Sigmoid colon (tissue), 4 donors: ENCODE data around the gene GGA3.

ENCODE experiments used
- EP300 ChIP-seq, 4 donors: sonication (generic); formaldehyde crosslinking; IDR thresholded peaks; one replicate each; pipeline ENCODE4 v1.6.1; 2017; ENCODE audit warnings: antibody characterized with exemption in 4 of 4
- POLR2A ChIP-seq, 2 donors: fragments of 450-650 bp; IDR thresholded peaks; one replicate each; pipeline ENCODE4 v1.6.1; 2016; ENCODE audit warnings: antibody characterized with exemption in 2 of 2, mild to moderate bottlenecking in 2 of 2, moderate library complexity in 2 of 2
- TF ChIP-seq, protein P1 (sequence below), 4 experiments: fragments of 450-650 bp in 3 of 4; fragments of 200-600 bp in 1 of 4; IDR thresholded peaks; one replicate each; pipeline ENCODE4 v1.5.1; 2016 to 2019; ENCODE audit warnings: antibody characterized with exemption in 4 of 4, mild to moderate bottlenecking in 3 of 4, moderate library complexity in 2 of 4

DNA sequence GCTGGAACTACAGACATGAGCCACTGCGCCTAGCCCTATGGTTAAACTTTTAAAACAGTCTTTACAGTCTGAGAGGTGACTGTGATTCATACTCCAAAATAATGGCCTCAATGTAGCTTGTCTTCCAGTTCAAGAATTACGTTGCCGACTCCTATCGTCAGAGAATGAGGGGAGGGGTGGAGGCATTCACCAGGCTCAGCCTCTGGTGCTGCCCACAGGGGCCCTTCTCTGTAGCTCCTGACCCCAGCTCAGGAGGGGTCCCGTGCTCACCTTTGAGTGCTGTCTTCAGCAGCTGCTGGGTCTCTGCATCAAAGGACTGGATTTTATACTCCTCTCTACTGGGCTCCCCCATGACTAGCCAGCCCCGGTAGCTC, 8.4 kb upstream of the GGA3 start:
- TF ChIP-seq, protein P1, sequence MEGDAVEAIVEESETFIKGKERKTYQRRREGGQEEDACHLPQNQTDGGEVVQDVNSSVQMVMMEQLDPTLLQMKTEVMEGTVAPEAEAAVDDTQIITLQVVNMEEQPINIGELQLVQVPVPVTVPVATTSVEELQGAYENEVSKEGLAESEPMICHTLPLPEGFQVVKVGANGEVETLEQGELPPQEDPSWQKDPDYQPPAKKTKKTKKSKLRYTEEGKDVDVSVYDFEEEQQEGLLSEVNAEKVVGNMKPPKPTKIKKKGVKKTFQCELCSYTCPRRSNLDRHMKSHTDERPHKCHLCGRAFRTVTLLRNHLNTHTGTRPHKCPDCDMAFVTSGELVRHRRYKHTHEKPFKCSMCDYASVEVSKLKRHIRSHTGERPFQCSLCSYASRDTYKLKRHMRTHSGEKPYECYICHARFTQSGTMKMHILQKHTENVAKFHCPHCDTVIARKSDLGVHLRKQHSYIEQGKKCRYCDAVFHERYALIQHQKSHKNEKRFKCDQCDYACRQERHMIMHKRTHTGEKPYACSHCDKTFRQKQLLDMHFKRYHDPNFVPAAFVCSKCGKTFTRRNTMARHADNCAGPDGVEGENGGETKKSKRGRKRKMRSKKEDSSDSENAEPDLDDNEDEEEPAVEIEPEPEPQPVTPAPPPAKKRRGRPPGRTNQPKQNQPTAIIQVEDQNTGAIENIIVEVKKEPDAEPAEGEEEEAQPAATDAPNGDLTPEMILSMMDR (IDR thresholded peaks at IDR 0.05), result no peak
- no peak for TF ChIP-seq POLR2A (IDR thresholded peaks at IDR 0.05)
- TF ChIP-seq EP300 (IDR thresholded peaks at IDR 0.05), result no peak
